Lower lobe of right lung (tissue), 2 donors: ENCODE results near the gene CTNNA2. TPM values are rescaled to one million over a fixed set of nuclear protein-coding genes. Genes with fewer than 3 reads are reported as not detected.

Experiments
- ATAC-seq, 2 donors: fragments of 200-7000 bp; cut with Tn5 transposase; one replicate each; pipeline ENCODE4 v1.9.1; 2020 to 2022; ENCODE audit warnings: mild to moderate bottlenecking in 2 of 2, moderate library complexity in 2 of 2
- DNase-seq: peaks from one replicate; pipeline ENCODE4 v3.0.0-alpha.2; 2020
- H3K27ac ChIP-seq: fragments of 200-600 bp; one replicate; pipeline ENCODE4 v1.8.0; 2022
- H3K27me3 ChIP-seq: fragments of 200-600 bp; one replicate; pipeline ENCODE4 v1.8.0; 2022; ENCODE audit warnings: low read depth
- H3K36me3 ChIP-seq: fragments of 200-600 bp; one replicate; pipeline ENCODE4 v1.8.0; 2022; ENCODE audit warnings: mild to moderate bottlenecking
- H3K4me1 ChIP-seq: fragments of 200-600 bp; one replicate; pipeline ENCODE4 v1.8.0; 2022
- H3K4me3 ChIP-seq: fragments of 200-600 bp; one replicate; pipeline ENCODE4 v1.8.0; 2022; ENCODE audit warnings: mild to moderate bottlenecking
- H3K9me3 ChIP-seq: fragments of 200-600 bp; one replicate; pipeline ENCODE4 v1.8.0; 2022
- intact Hi-C: fragments of 100-400 bp; cut with DNase I; formaldehyde crosslinking; loops from one replicate; pipeline ENCODE4 v1.11.0; 2022
- total RNA-seq: library from RNA; stranded (reverse); fragmentation: NEBNext Ultra II Directional; extraction: Animal tissue kit (Norgen Biotek cat#: 25700); gene quantifications from one replicate; pipeline ENCODE4 v1.2.1, GENCODE V29; 2021
- TF ChIP-seq, protein P1 (sequence below): fragments of 200-600 bp; IDR thresholded peaks from one replicate; pipeline ENCODE4 v1.8.0; 2022; ENCODE audit warnings: antibody characterized with exemption, mild to moderate bottlenecking
- donor health status: DM: no; HTN: yes; CAD: no; lungs with severe emphysema.

CTNNA2 gene
- total RNA-seq, 1 donor from 2014 or later = not detected

- intact Hi-C loops = no loop called here
- Histone ChIP-seq H3K36me3 (no peaks in the 10 kb centered on the region), H3K27me3 (no peaks in the 10 kb centered on the region), H3K4me3 (no peak overlapping the region), H3K9me3 (no peaks in the 10 kb centered on the region), H3K27ac (no peak overlapping the region), H3K4me1 (no peaks in the 10 kb centered on the region)
- DNase-seq = no peak
- no peak for ATAC-seq
- TF ChIP-seq, protein P1, sequence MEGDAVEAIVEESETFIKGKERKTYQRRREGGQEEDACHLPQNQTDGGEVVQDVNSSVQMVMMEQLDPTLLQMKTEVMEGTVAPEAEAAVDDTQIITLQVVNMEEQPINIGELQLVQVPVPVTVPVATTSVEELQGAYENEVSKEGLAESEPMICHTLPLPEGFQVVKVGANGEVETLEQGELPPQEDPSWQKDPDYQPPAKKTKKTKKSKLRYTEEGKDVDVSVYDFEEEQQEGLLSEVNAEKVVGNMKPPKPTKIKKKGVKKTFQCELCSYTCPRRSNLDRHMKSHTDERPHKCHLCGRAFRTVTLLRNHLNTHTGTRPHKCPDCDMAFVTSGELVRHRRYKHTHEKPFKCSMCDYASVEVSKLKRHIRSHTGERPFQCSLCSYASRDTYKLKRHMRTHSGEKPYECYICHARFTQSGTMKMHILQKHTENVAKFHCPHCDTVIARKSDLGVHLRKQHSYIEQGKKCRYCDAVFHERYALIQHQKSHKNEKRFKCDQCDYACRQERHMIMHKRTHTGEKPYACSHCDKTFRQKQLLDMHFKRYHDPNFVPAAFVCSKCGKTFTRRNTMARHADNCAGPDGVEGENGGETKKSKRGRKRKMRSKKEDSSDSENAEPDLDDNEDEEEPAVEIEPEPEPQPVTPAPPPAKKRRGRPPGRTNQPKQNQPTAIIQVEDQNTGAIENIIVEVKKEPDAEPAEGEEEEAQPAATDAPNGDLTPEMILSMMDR = no peak
Measured at GRCh38 chr2:79831961-79832360, 319.1 kb downstream of the CTNNA2 start.

- ATAC-seq (no peak), DNase-seq (no peak)
- Histone ChIP-seq H3K4me3 (no peak overlapping the region), H3K9me3 (no peaks in the 10 kb centered on the region), H3K27me3 (no peaks in the 10 kb centered on the region), H3K27ac (no peak overlapping the region), H3K4me1 (no peaks in the 10 kb centered on the region), H3K36me3 (no peaks in the 10 kb centered on the region)
- TF ChIP-seq, protein P1 = no peak
- intact Hi-C loops = no loop called here
Measured at GRCh38 chr2:79832511-79833234, 319.8 kb downstream of the CTNNA2 start.

- ATAC-seq (no peak), DNase-seq (no peak)
- H3K36me3 ChIP-seq = no peaks in the 10 kb centered on the region
- no peak overlapping the region for H3K4me3 ChIP-seq
- H3K4me1 ChIP-seq = no peaks in the 10 kb centered on the region
- no peak overlapping the region for H3K27ac ChIP-seq
- no peaks in the 10 kb centered on the region for H3K27me3 ChIP-seq
- no peaks in the 10 kb centered on the region for H3K9me3 ChIP-seq
- intact Hi-C loops = no loop called here
- TF ChIP-seq, protein P1 = no peak
Measured at GRCh38 chr2:79833235-79833878, 320.5 kb downstream of the CTNNA2 start.

GRCh38 chr2:79835911-79836310 is 323.1 kb downstream of the CTNNA2 start:
- DNase-seq (no peak), ATAC-seq (no peak)
- Histone ChIP-seq H3K27me3 (no peaks in the 10 kb centered on the region), H3K9me3 (no peaks in the 10 kb centered on the region), H3K4me3 (no peak overlapping the region), H3K4me1 (no peaks in the 10 kb centered on the region), H3K27ac (no peak overlapping the region), H3K36me3 (no peaks in the 10 kb centered on the region)
- TF ChIP-seq, protein P1 = no peak
- intact Hi-C loops = no loop called here

DNA sequence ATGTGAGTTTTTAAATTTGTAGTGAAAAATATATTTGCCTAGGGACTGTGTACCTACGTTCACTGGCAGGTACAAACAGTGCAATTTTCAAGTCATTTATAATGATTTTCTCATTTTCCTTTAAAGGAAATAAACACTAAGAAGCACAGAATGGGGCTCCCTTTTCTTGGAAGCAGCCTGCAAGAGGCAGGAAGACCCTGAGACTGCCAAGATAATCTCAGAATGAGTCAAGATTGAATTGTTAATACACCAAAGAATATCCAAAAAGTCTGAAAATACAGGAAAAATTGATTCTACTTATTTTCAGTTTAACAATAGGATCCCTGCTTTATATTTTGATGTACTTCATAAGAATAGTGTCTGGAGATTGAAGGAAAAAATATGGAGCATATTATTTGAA is 331.2 kb downstream of the CTNNA2 start:
- ATAC-seq = no peak
- TF ChIP-seq, protein P1 = no peak

More for the DNA sequence above, 331.2 kb downstream of the CTNNA2 start:
- H3K9me3 ChIP-seq = no peaks in the 10 kb centered on the region
- H3K4me3 ChIP-seq = no peak overlapping the region
- H3K4me1 ChIP-seq = no peaks in the 10 kb centered on the region
- H3K27ac ChIP-seq = no peak overlapping the region
- H3K27me3 ChIP-seq = no peaks in the 10 kb centered on the region
- no peaks in the 10 kb centered on the region for H3K36me3 ChIP-seq
- intact Hi-C loops = no loop called here
- DNase-seq = no peak
